ENCODE results near the gene PDCD1. TPM values are rescaled to one million over a fixed set of nuclear protein-coding genes. Genes with fewer than 3 reads are reported as not detected.
A peak's percentile ranks its signal among the peaks of the same experiment; 100 is the strongest.
"Not testable (repeated sequence)": the region's sequence is repeated elsewhere in the genome, so short reads cannot be mapped to it uniquely, and the experiment has no call there.

Gene PDCD1
- total RNA-seq = not detected in 2 replicates
- polyA plus RNA-seq = 0.44 and 0.84 TPM in 2 replicates

- H3K4me3 ChIP-seq = no peak within 1 kb of the TSS
- no peaks in the 10 kb centered on the region for H3K36me3 ChIP-seq (replicated peaks; ENCODE audit: insufficient read depth, low read depth)
- H4K20me1 ChIP-seq (ENCODE audit: insufficient read depth, poor library complexity, severe bottlenecking) = no peaks in the 10 kb centered on the region
- TF ChIP-seq EZH2 (IDR thresholded peaks at IDR 0.05; ENCODE audit: borderline replicate concordance) (no peak), EZH2phosphoT487 (IDR thresholded peaks at IDR 0.05; ENCODE audit: low read depth, severe bottlenecking, unreplicated experiment) (no peak), CTCF (IDR thresholded peaks at IDR 0.05; ENCODE audit: poor library complexity) (no peak)
- peaks cover 7% of the 10 kb centered on the region for H3K4me1 ChIP-seq (ENCODE audit: insufficient read depth)
- H3K27me3 ChIP-seq = no peaks in the 10 kb centered on the region
- peak within 1 kb of the TSS; percentile 41 for H3K4me2 ChIP-seq
- WGBS (ENCODE audit: low lambda C conversion rate, missing lambda C conversion rate) = 78% methylated on average over 25 of the region's 28 CpGs
- no peak within 1 kb of the TSS for H3K27ac ChIP-seq
- H2AFZ ChIP-seq = no peak within 1 kb of the TSS
- no peaks in the 10 kb centered on the region for H3K9me3 ChIP-seq (ENCODE audit: low read depth)
- no peaks in the 10 kb centered on the region for H3K9me2 ChIP-seq (replicated peaks; ENCODE audit: insufficient read depth)
- H3K79me2 ChIP-seq = no peaks in the 10 kb centered on the region
- DNase-seq (ENCODE audit: low spot score) = no peak
Measured at GRCh38 chr2:241858206-241859016, at the start of gene PDCD1. PDCD1 (minus strand) TSS chr2:241858894; CDS start chr2:241858838, 56 bp downstream.

- not testable (repeated sequence) for H3K4me2 ChIP-seq; H3K4me1 ChIP-seq (ENCODE audit: insufficient read depth); H3K79me2 ChIP-seq; DNase-seq (ENCODE audit: low spot score); H3K9me2 ChIP-seq (replicated peaks; ENCODE audit: insufficient read depth); H3K27me3 ChIP-seq; H3K4me3 ChIP-seq; H3K27ac ChIP-seq; H2AFZ ChIP-seq; H3K9me3 ChIP-seq (ENCODE audit: low read depth); H4K20me1 ChIP-seq (ENCODE audit: insufficient read depth, poor library complexity, severe bottlenecking); H3K36me3 ChIP-seq (replicated peaks; ENCODE audit: insufficient read depth, low read depth)
- WGBS (ENCODE audit: low lambda C conversion rate, missing lambda C conversion rate) = 96% methylated on average over 7 of the region's 7 CpGs
Measured at GRCh38 chr2:241907831-241908230, 49.1 kb upstream of the PDCD1 start.

DNA sequence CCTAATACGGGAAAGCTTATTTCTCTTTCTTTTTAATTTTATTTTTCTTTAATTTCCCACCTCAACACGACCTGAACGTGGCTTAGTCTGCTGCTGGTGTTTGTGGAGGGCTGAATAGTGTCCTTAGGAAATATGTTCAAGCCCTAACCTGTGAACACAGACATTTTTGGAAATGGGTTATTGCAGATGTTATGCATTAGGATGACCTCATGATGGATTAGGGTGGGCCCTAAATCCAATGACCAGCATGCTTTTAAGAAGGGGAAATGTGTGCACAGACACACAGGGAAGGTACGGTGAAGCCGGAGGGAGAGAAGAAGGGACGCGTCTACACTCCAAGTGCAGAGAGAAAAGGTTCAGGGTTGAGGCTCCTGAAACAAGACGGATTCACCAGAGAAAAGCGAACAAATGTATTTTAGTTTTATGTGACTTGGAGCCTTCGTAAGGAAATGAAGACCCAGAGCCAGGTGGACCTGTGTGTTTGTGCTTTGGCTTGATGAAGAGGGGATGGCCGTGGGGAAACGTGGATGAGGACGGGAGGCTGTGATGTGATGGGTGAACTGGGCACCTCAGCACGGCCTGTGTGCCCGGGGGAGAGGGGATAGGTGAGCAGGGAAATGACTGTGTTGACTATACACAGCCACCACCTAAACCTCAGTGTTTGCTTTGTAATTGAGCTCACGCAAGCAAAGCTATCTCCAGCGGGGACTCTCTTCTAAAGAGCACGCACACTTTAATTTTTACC is 48.3 kb upstream of the PDCD1 start:
- no peak overlapping the region for H3K4me2 ChIP-seq
- WGBS (ENCODE audit: low lambda C conversion rate, missing lambda C conversion rate) = 86% methylated on average over 18 of the region's 18 CpGs
- no peak overlapping the region for H3K4me3 ChIP-seq
- H3K9me3 ChIP-seq (ENCODE audit: low read depth) = no peaks in the 10 kb centered on the region
- no peaks in the 10 kb centered on the region for H3K4me1 ChIP-seq (ENCODE audit: insufficient read depth)
- TF ChIP-seq EZH2 (IDR thresholded peaks at IDR 0.05; ENCODE audit: borderline replicate concordance) (no peak), EZH2phosphoT487 (IDR thresholded peaks at IDR 0.05; ENCODE audit: low read depth, severe bottlenecking, unreplicated experiment) (no peak), CTCF (IDR thresholded peaks at IDR 0.05; ENCODE audit: poor library complexity) (no peak)
- no peaks in the 10 kb centered on the region for H3K79me2 ChIP-seq
- no peaks in the 10 kb centered on the region for H3K27me3 ChIP-seq
- H3K27ac ChIP-seq = no peak overlapping the region
- no peak overlapping the region for H2AFZ ChIP-seq
- no peaks in the 10 kb centered on the region for H3K9me2 ChIP-seq (replicated peaks; ENCODE audit: insufficient read depth)
- no peaks in the 10 kb centered on the region for H3K36me3 ChIP-seq (replicated peaks; ENCODE audit: insufficient read depth, low read depth)
- DNase-seq (ENCODE audit: low spot score) = no peak
- no peaks in the 10 kb centered on the region for H4K20me1 ChIP-seq (ENCODE audit: insufficient read depth, poor library complexity, severe bottlenecking)

GRCh38 chr2:241906378-241906770 is 47.7 kb upstream of the PDCD1 start:
- 76% methylated on average over 5 of the region's 5 CpGs for WGBS (ENCODE audit: low lambda C conversion rate, missing lambda C conversion rate)
- not testable (repeated sequence) for H4K20me1 ChIP-seq (ENCODE audit: insufficient read depth, poor library complexity, severe bottlenecking); H3K79me2 ChIP-seq; H3K9me2 ChIP-seq (replicated peaks; ENCODE audit: insufficient read depth); H3K27ac ChIP-seq; H2AFZ ChIP-seq; H3K4me1 ChIP-seq (ENCODE audit: insufficient read depth); H3K4me2 ChIP-seq; H3K36me3 ChIP-seq (replicated peaks; ENCODE audit: insufficient read depth, low read depth); DNase-seq (ENCODE audit: low spot score); H3K9me3 ChIP-seq (ENCODE audit: low read depth); H3K4me3 ChIP-seq; H3K27me3 ChIP-seq
